ENCODE data around the gene EPB41L4B. TPM values are rescaled to one million over a fixed set of nuclear protein-coding genes. Genes with fewer than 3 reads are reported as not detected.

The EPB41L4B gene
- total RNA-seq, 3 donors from 2014 or later, result 11.5 to 47.2 (median 16.0) TPM

- DNase-seq (ENCODE audit: low spot score in 2 of 2), result no peak
- H3K27ac ChIP-seq, result no peak overlapping the region
- no peak overlapping the region for H3K4me3 ChIP-seq
- H3K9me3 ChIP-seq, result no peaks in the 10 kb centered on the region
- H3K4me1 ChIP-seq, result no peaks in the 10 kb centered on the region
- no peaks in the 10 kb centered on the region for H3K36me3 ChIP-seq
- no peak for TF ChIP-seq POLR2AphosphoS5 (IDR thresholded peaks at IDR 0.05)
- TF ChIP-seq, protein P1, sequence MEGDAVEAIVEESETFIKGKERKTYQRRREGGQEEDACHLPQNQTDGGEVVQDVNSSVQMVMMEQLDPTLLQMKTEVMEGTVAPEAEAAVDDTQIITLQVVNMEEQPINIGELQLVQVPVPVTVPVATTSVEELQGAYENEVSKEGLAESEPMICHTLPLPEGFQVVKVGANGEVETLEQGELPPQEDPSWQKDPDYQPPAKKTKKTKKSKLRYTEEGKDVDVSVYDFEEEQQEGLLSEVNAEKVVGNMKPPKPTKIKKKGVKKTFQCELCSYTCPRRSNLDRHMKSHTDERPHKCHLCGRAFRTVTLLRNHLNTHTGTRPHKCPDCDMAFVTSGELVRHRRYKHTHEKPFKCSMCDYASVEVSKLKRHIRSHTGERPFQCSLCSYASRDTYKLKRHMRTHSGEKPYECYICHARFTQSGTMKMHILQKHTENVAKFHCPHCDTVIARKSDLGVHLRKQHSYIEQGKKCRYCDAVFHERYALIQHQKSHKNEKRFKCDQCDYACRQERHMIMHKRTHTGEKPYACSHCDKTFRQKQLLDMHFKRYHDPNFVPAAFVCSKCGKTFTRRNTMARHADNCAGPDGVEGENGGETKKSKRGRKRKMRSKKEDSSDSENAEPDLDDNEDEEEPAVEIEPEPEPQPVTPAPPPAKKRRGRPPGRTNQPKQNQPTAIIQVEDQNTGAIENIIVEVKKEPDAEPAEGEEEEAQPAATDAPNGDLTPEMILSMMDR (IDR thresholded peaks at IDR 0.05), result no peak
- TF ChIP-seq POLR2A (IDR thresholded peaks at IDR 0.05), result no peak
- H3K27me3 ChIP-seq, result no peaks in the 10 kb centered on the region
- intact Hi-C loops (cut with DNase I; ENCODE audit: low total_unique reads), result no loop called here
Observed at GRCh38 chr9:109212768-109213167, 108.1 kb downstream of the EPB41L4B start.

DNA sequence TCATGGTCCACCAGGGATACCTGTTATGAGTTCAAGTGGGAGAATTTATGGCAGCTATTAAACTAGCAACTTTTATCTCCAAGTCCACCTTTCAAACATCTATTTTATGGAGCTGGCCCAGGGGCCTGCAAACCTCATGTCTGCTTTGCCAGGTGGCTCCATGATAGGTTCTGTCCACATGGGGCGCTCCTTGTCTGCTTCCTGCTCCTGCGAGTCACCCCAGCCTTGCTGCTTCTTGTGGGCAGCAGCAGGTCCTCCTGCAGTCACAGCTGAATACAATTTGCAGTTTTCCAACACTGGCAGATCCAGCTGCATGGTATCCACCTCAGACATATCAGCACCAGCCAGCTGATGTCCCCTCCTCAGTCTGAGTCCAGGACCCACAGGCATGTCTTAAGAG is 114.2 kb downstream of the EPB41L4B start:
- Histone ChIP-seq H3K36me3 (no peaks in the 10 kb centered on the region), H3K27me3 (no peaks in the 10 kb centered on the region), H3K4me3 (no peak overlapping the region), H3K9me3 (no peaks in the 10 kb centered on the region), H3K4me1 (no peaks in the 10 kb centered on the region), H3K27ac (no peak overlapping the region)
- TF ChIP-seq, protein P1 (IDR thresholded peaks at IDR 0.05), result no peak
- TF ChIP-seq POLR2A (IDR thresholded peaks at IDR 0.05) (no peak), POLR2AphosphoS5 (IDR thresholded peaks at IDR 0.05) (no peak)
- intact Hi-C loops (cut with DNase I; ENCODE audit: low total_unique reads), result no loop called here
- DNase-seq (ENCODE audit: low spot score in 2 of 2), result no peak

DNA sequence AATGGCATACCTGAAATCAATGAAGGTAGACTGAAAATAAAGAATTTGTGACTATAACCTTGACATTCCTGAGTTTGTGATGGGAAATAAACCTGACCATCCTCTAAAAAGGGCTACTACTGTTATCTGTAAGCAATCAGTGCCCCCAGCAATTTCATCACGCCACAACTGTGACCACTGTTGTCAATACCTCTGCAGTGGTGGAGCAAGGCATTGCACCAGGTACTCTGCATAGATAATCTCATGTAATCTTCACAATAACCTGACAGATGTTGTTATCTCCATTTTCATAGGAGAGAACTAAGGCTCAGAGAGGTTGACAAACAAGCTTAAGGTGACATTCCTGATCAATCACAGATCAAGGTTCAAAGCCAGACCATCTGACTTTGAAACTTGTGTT is 115.3 kb downstream of the EPB41L4B start:
- Histone ChIP-seq H3K4me3 (no peak overlapping the region), H3K27ac (no peak overlapping the region), H3K9me3 (no peaks in the 10 kb centered on the region), H3K27me3 (no peaks in the 10 kb centered on the region), H3K36me3 (no peaks in the 10 kb centered on the region), H3K4me1 (no peaks in the 10 kb centered on the region)
- TF ChIP-seq POLR2AphosphoS5 (IDR thresholded peaks at IDR 0.05) (no peak), POLR2A (IDR thresholded peaks at IDR 0.05) (no peak)
- TF ChIP-seq, protein P1 (IDR thresholded peaks at IDR 0.05), result no peak
- no peak for DNase-seq (ENCODE audit: low spot score in 2 of 2)
- intact Hi-C loops (cut with DNase I; ENCODE audit: low total_unique reads), result no loop called here

- Histone ChIP-seq H3K27me3 (no peaks in the 10 kb centered on the region), H3K36me3 (no peaks in the 10 kb centered on the region), H3K4me3 (no peak overlapping the region), H3K27ac (no peak overlapping the region), H3K9me3 (no peaks in the 10 kb centered on the region), H3K4me1 (no peaks in the 10 kb centered on the region)
- intact Hi-C loops (cut with DNase I; ENCODE audit: low total_unique reads), result no loop called here
- TF ChIP-seq POLR2AphosphoS5 (IDR thresholded peaks at IDR 0.05) (no peak), POLR2A (IDR thresholded peaks at IDR 0.05) (no peak)
- TF ChIP-seq, protein P1 (IDR thresholded peaks at IDR 0.05), result no peak
- DNase-seq (ENCODE audit: low spot score in 2 of 2), result no peak
Observed at GRCh38 chr9:109203761-109204360, 117.0 kb downstream of the EPB41L4B start.

DNA sequence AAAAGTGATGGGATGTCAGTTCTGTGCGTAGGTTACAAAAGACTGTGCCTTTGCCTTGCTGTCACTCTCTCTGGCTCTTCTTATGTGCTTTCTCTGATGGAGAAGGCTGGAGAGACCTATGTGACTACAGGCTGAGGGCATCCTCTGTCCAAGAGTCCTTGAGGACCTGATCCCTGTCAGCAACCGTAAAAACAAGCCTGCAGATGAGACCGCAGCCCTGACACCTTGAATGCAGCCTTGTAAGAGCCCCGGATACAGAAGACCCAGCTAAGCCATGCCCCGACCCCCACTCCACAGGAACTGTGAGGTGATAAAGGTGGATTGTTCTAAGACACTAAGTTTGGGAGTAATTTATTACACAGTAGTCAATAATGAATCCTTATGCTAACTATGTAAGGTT is 121.2 kb downstream of the EPB41L4B start:
- Histone ChIP-seq H3K27me3 (no peaks in the 10 kb centered on the region), H3K36me3 (no peaks in the 10 kb centered on the region), H3K9me3 (no peaks in the 10 kb centered on the region), H3K27ac (no peak overlapping the region), H3K4me3 (no peak overlapping the region), H3K4me1 (no peaks in the 10 kb centered on the region)
- DNase-seq (ENCODE audit: low spot score in 2 of 2), result no peak
- TF ChIP-seq POLR2AphosphoS5 (IDR thresholded peaks at IDR 0.05) (no peak), POLR2A (IDR thresholded peaks at IDR 0.05) (no peak)
- TF ChIP-seq, protein P1 (IDR thresholded peaks at IDR 0.05), result no peak
- intact Hi-C loops (cut with DNase I; ENCODE audit: low total_unique reads), result no loop called here

Data from breast epithelium (tissue), 4 donors.